ENCODE data around the gene CCM2.

DNA sequence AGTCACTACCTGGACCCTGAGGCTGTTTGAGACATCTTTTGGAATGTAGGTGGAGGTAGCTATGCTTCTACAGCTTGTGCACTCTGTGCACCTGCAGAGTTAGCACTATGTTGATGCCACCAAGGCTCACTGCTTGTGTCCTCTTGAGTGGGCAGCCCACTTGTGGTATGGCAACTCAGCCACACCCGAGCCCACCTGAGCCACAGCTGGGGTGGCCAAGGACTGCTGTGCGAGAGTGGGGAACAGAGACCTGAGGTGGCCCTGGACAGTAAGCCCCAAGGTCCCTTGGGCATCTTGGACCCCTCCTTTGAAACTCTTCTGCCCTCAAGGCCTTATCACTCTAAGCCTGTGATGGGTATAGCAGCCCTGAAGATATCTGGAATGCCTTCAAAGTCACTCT lies 46.8 kb upstream of the CCM2 start:
- TF ChIP-seq, protein P1, sequence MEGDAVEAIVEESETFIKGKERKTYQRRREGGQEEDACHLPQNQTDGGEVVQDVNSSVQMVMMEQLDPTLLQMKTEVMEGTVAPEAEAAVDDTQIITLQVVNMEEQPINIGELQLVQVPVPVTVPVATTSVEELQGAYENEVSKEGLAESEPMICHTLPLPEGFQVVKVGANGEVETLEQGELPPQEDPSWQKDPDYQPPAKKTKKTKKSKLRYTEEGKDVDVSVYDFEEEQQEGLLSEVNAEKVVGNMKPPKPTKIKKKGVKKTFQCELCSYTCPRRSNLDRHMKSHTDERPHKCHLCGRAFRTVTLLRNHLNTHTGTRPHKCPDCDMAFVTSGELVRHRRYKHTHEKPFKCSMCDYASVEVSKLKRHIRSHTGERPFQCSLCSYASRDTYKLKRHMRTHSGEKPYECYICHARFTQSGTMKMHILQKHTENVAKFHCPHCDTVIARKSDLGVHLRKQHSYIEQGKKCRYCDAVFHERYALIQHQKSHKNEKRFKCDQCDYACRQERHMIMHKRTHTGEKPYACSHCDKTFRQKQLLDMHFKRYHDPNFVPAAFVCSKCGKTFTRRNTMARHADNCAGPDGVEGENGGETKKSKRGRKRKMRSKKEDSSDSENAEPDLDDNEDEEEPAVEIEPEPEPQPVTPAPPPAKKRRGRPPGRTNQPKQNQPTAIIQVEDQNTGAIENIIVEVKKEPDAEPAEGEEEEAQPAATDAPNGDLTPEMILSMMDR (IDR thresholded peaks at IDR 0.05) = no peak
- TF ChIP-seq POLR2A (IDR thresholded peaks at IDR 0.05) = no peak
